Sigmoid colon (tissue), 7 donors: ENCODE measurements around the gene AMH. TPM values are rescaled to one million over a fixed set of nuclear protein-coding genes. Genes with fewer than 3 reads are reported as not detected.

ENCODE experiments used
- DNase-seq: peaks from one replicate; pipeline ENCODE4 v3.0.0-alpha.2; 2019
- H3K27ac ChIP-seq, 4 donors: fragments of 200-600 bp; sonication (generic); one replicate each; pipeline ENCODE4 v1.5.1; 2016 to 2019; ENCODE audit warnings: mild to moderate bottlenecking in 1 of 4
- H3K27me3 ChIP-seq, 3 donors: fragments of 200-600 bp; sonication (generic); one replicate each; pipeline ENCODE4 v1.5.1; 2019; ENCODE audit warnings: mild to moderate bottlenecking in 1 of 3
- H3K36me3 ChIP-seq, 4 donors: fragments of 200-600 bp; sonication (generic); one replicate each; pipeline ENCODE4 v1.5.1; 2016 to 2019
- H3K4me1 ChIP-seq, 4 donors: fragments of 200-600 bp; sonication (generic); one replicate each; pipeline ENCODE4 v1.5.1; 2017 to 2019
- H3K4me3 ChIP-seq, 4 donors: fragments of 200-600 bp; sonication (generic); one replicate each; pipeline ENCODE4 v1.5.1; 2017 to 2019; ENCODE audit warnings: mild to moderate bottlenecking in 2 of 4, moderate library complexity in 1 of 4
- H3K9me3 ChIP-seq, 4 donors: fragments of 200-600 bp in 3 of 4; sonication (generic) in 3 of 4; one replicate each; pipeline versions ENCODE4 v1.5.1 to v1.6.1; 2013 to 2019
- CTCF ChIP-seq, 4 experiments: fragments of 450-650 bp in 3 of 4; fragments of 200-600 bp in 1 of 4; IDR thresholded peaks; one replicate each; pipeline ENCODE4 v1.5.1; 2016 to 2019; ENCODE audit warnings: antibody characterized with exemption in 4 of 4, mild to moderate bottlenecking in 3 of 4, moderate library complexity in 2 of 4
- EP300 ChIP-seq, 4 donors: sonication (generic); formaldehyde crosslinking; IDR thresholded peaks; one replicate each; pipeline ENCODE4 v1.6.1; 2017; ENCODE audit warnings: antibody characterized with exemption in 4 of 4
- POLR2A ChIP-seq, 2 donors: fragments of 450-650 bp; IDR thresholded peaks; one replicate each; pipeline ENCODE4 v1.6.1; 2016; ENCODE audit warnings: antibody characterized with exemption in 2 of 2, mild to moderate bottlenecking in 2 of 2, moderate library complexity in 2 of 2
- POLR2AphosphoS5 ChIP-seq, 4 donors: sonication (generic); formaldehyde crosslinking; IDR thresholded peaks; one replicate each; pipeline ENCODE4 v1.6.1; 2017; ENCODE audit warnings: antibody characterized with exemption in 4 of 4
- WGBS, 2 donors: extraction: QIAGEN DNeasy Blood & Tissue Kit; methylation state at CpG; one replicate each; pipeline ENCODE4 v1.1.7; 2013; 5-methylcytosine and 5-hydroxymethylcytosine counted together
- intact Hi-C: fragments of 100-400 bp; cut with DNase I; formaldehyde crosslinking; loops from one replicate; pipeline ENCODE4 v1.15.1; 2023
- polyA plus RNA-seq, 3 donors: library from polyadenylated mRNA; stranded (reverse); fragments of 200-250 nt; gene quantifications; one replicate each; pipeline ENCODE4 v1.2.3, GENCODE V29; 2013
- total RNA-seq, 4 donors: library from RNA; depleted of rRNA; stranded (reverse); fragments of >200 nt; gene quantifications; one replicate each; pipeline ENCODE4 v1.1.0, GENCODE V29; 2016
- donor health status: healthy with polysubstance abuse.
- donor health status: Bipolar disorder and iron deficiency.
- donor health status: healthy.

Gene AMH
- total and polyA plus RNA-seq, 7 donors, result 0.69 to 3.3 (median 1.8) TPM; not detected in 2

- Histone ChIP-seq H3K27me3 (no peaks in the 10 kb centered on the region), H3K4me1 (peaks cover 0 to 62% (median 46%) of the 10 kb centered on the region in 4 donors), H3K27ac (no peak overlapping the region), H3K4me3 (no peak overlapping the region), H3K9me3 (no peaks in the 10 kb centered on the region), H3K36me3 (peaks cover 38 to 55% (median 53%) of the 10 kb centered on the region in 4 donors)
- no peak for DNase-seq
- intact Hi-C loops, result no loop called here
- TF ChIP-seq EP300 (IDR thresholded peaks at IDR 0.05), result no peak
- 48 to 81% methylated on average over 32 of the region's 32 CpGs for WGBS, 2 donors
Measured at GRCh38 chr19:2243274-2244124, 5.6 kb upstream of the AMH start.

- H3K36me3 ChIP-seq, result peaks cover 38 to 61% (median 54%) of the 10 kb centered on the region in 4 donors
- peaks cover 0 to under 1% (median 0%) of the 10 kb centered on the region in 3 donors for H3K27me3 ChIP-seq
- peaks cover 0 to 56% (median 40%) of the 10 kb centered on the region in 4 donors for H3K4me1 ChIP-seq
- 55 to 82% methylated on average over 12 of the region's 12 CpGs for WGBS, 2 donors
- no peaks in the 10 kb centered on the region for H3K9me3 ChIP-seq
- no peak for DNase-seq
- intact Hi-C loops, result no loop called here
- no peak overlapping the region for H3K4me3 ChIP-seq
- TF ChIP-seq POLR2A (IDR thresholded peaks at IDR 0.05), result no peak
- TF ChIP-seq CTCF (IDR thresholded peaks at IDR 0.05), result no peak
- TF ChIP-seq EP300 (IDR thresholded peaks at IDR 0.05), result no peak
- TF ChIP-seq POLR2AphosphoS5 (IDR thresholded peaks at IDR 0.05), result no peak
- H3K27ac ChIP-seq, result no peak overlapping the region
Measured at GRCh38 chr19:2244125-2244411, 5.1 kb upstream of the AMH start.

- Histone ChIP-seq H3K4me1 (peaks cover 0 to 52% (median 36%) of the 10 kb centered on the region in 4 donors), H3K27ac (no peak overlapping the region), H3K36me3 (peaks cover 38 to 64% (median 54%) of the 10 kb centered on the region in 4 donors), H3K4me3 (no peak overlapping the region), H3K9me3 (no peaks in the 10 kb centered on the region), H3K27me3 (peaks cover under 1 to 5% (median 1%) of the 10 kb centered on the region in 3 donors)
- intact Hi-C loops, result no loop called here
- WGBS, 2 donors, result 89 to 91% methylated on average over 21 of the region's 21 CpGs
- no peak for TF ChIP-seq POLR2A (IDR thresholded peaks at IDR 0.05)
- no peak for TF ChIP-seq CTCF (IDR thresholded peaks at IDR 0.05)
- no peak for TF ChIP-seq POLR2AphosphoS5 (IDR thresholded peaks at IDR 0.05)
- TF ChIP-seq EP300 (IDR thresholded peaks at IDR 0.05), result no peak
- DNase-seq, result no peak
Measured at GRCh38 chr19:2244486-2244885, 4.6 kb upstream of the AMH start.

- Histone ChIP-seq H3K36me3 (peaks cover 38 to 64% (median 54%) of the 10 kb centered on the region in 4 donors), H3K4me1 (peaks cover 0 to 46% (median 31%) of the 10 kb centered on the region in 4 donors), H3K4me3 (no peak overlapping the region), H3K27me3 (peaks cover 8 to 13% (median 9%) of the 10 kb centered on the region in 3 donors), H3K9me3 (no peaks in the 10 kb centered on the region), H3K27ac (no peak overlapping the region)
- DNase-seq, result no peak
- WGBS, 2 donors, result 97 to 98% methylated on average over 15 of the region's 15 CpGs
- no peak for TF ChIP-seq POLR2A (IDR thresholded peaks at IDR 0.05)
- no peak for TF ChIP-seq POLR2AphosphoS5 (IDR thresholded peaks at IDR 0.05)
- no peak for TF ChIP-seq CTCF (IDR thresholded peaks at IDR 0.05)
- no peak for TF ChIP-seq EP300 (IDR thresholded peaks at IDR 0.05)
- intact Hi-C loops, result no loop called here
Measured at GRCh38 chr19:2245273-2245672, 3.9 kb upstream of the AMH start.

- Histone ChIP-seq H3K27me3 (peaks cover 17 to 21% (median 18%) of the 10 kb centered on the region in 3 donors), H3K4me1 (peaks cover 0 to 46% (median 31%) of the 10 kb centered on the region in 4 donors), H3K36me3 (peaks cover 38 to 64% (median 54%) of the 10 kb centered on the region in 4 donors), H3K9me3 (no peaks in the 10 kb centered on the region), H3K4me3 (no peak overlapping the region), H3K27ac (no peak overlapping the region)
- 93% methylated on average over 25 of the region's 25 CpGs for WGBS, 2 donors
- TF ChIP-seq CTCF (IDR thresholded peaks at IDR 0.05), result no peak
- no peak for TF ChIP-seq POLR2A (IDR thresholded peaks at IDR 0.05)
- TF ChIP-seq EP300 (IDR thresholded peaks at IDR 0.05), result no peak
- no peak for TF ChIP-seq POLR2AphosphoS5 (IDR thresholded peaks at IDR 0.05)
- intact Hi-C loops, result no loop called here
- no peak for DNase-seq
Measured at GRCh38 chr19:2246014-2246620, 3.0 kb upstream of the AMH start.
